Testis (tissue), 3 donors: ENCODE measurements around the gene F13B. TPM values are rescaled to one million over a fixed set of nuclear protein-coding genes. Genes with fewer than 3 reads are reported as not detected.
"Not testable (repeated sequence)": the region's sequence is repeated elsewhere in the genome, so short reads cannot be mapped to it uniquely, and the experiment has no call there.

Experiments used
- DNase-seq: peaks from one replicate; pipeline ENCODE4 v3.0.0-alpha.2; 2019
- H3K27ac ChIP-seq, 2 donors: fragments of 200-600 bp; sonication (generic); one replicate each; pipeline ENCODE4 v1.5.1; 2019
- H3K27me3 ChIP-seq: fragments of 200-600 bp; sonication (generic); one replicate; pipeline ENCODE4 v1.5.1; 2019
- H3K36me3 ChIP-seq: fragments of 200-600 bp; sonication (generic); one replicate; pipeline ENCODE4 v1.5.1; 2017; ENCODE audit warnings: low read depth; ENCODE audit errors: missing control alignments
- H3K4me1 ChIP-seq: fragments of 200-600 bp; sonication (generic); one replicate; pipeline ENCODE4 v1.5.1; 2019
- H3K4me3 ChIP-seq, 2 donors: fragments of 200-600 bp; sonication (generic); one replicate each; pipeline ENCODE4 v1.5.1; 2017 to 2019
- H3K9me3 ChIP-seq: fragments of 200-600 bp; sonication (generic); one replicate; pipeline ENCODE4 v1.5.1; 2017
- CTCF ChIP-seq, 3 experiments: fragments of 450-650 bp in 2 of 3; fragments of 200-600 bp in 1 of 3; sonication (generic) in 1 of 3; IDR thresholded peaks; one replicate each; pipeline ENCODE4 v1.5.1; 2016 to 2019; ENCODE audit warnings: antibody characterized with exemption in 3 of 3, mild to moderate bottlenecking in 2 of 3, moderate library complexity in 1 of 3
- POLR2A ChIP-seq: fragments of 450-650 bp; IDR thresholded peaks from one replicate; pipeline ENCODE4 v1.6.1; 2017; ENCODE audit warnings: antibody characterized with exemption, mild to moderate bottlenecking, moderate library complexity
- WGBS, 2 donors: methylation state at CpG; one replicate each; pipeline ENCODE4 v1.1.5; 2018; 5-methylcytosine and 5-hydroxymethylcytosine counted together
- intact Hi-C: fragments of 100-400 bp; cut with DNase I; formaldehyde crosslinking; loops from one replicate; pipeline ENCODE4 v1.15.1; 2023; ENCODE audit warnings: low total_unique reads
- polyA plus RNA-seq: library from polyadenylated mRNA; stranded (reverse); fragments of 350-450 nt; fragmentation: Illumina TruSeq; extraction: RNeasy Lipid Tissue Mini Kit (QIAGEN cat#74804); gene quantifications from one replicate; pipeline ENCODE4 v1.2.3, GENCODE V29; 2014; ENCODE audit warnings: low read depth, low replicate concordance; ENCODE audit not compliant: insufficient read depth
- total RNA-seq, 2 donors: library from RNA; depleted of rRNA; stranded (reverse); fragments of >200 nt; gene quantifications; one replicate each; pipeline ENCODE4 v1.2.3, GENCODE V29; 2016

The F13B gene
- total and polyA plus RNA-seq, 3 donors from 2014 or later = 0.31 to 0.70 (median 0.31) TPM

DNA sequence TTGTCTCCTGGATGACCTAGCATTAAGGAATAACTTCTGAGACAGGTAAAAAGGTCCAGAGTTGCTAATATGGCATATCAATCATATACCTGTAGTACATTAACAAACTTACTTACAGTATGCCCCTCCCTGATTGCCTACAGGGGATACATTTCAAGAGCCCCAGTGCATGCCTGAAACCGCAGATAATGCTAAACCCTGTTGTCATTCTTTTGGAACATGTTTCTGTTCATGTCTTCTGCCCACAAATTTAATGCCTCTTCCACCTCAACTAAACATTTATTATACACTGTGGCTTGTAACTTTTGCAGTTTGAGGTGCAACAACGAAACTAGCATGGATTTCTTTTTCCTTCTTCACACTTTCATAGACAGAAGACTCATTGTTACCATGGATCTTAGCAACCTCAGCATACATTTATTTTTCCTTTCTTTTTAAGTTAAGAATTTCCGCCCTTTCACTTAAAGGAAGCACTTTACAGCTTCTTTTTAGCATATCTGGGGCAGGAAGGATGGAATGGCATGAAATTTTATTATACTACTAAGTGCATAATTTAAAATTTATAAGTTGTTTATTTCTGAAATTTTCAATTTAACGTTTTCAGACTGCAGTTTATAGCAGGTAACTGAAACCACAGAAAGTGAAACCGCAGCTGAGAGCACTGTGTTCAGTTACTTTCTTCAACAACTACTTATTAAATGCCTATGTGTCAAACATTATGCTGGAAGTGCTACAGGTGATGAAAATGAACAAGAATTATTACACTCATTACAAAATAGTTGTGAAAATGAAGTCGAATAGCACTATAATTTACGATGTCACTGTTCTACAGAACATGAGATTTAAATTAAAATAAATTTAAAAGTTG, 25.3 kb downstream of the F13B start:
- Histone ChIP-seq H3K4me3 (no peak overlapping the region), H3K9me3 (no peaks in the 10 kb centered on the region), H3K27ac (no peak overlapping the region), H3K27me3 (no peaks in the 10 kb centered on the region), H3K36me3 (no peaks in the 10 kb centered on the region), H3K4me1 (no peaks in the 10 kb centered on the region)
- DNase-seq = no peak
- TF ChIP-seq POLR2A = no peak
- TF ChIP-seq CTCF (IDR thresholded peaks at IDR 0.05) = no peak
- intact Hi-C loops = no loop called here
- 74 to 77% methylated on average over 7 of the region's 7 CpGs for WGBS, 2 donors

GRCh38 chr1:197036861-197037260, 30.2 kb downstream of the F13B start:
- DNase-seq = no peak
- H3K4me3 ChIP-seq = no peak overlapping the region
- H3K9me3 ChIP-seq = no peaks in the 10 kb centered on the region
- no peaks in the 10 kb centered on the region for H3K4me1 ChIP-seq
- TF ChIP-seq CTCF (IDR thresholded peaks at IDR 0.05) (no peak), POLR2A (no peak)
- H3K27me3 ChIP-seq = no peaks in the 10 kb centered on the region
- H3K36me3 ChIP-seq = no peaks in the 10 kb centered on the region
- WGBS, 2 donors = 92 to 98% methylated on average over 3 of the region's 3 CpGs
- intact Hi-C loops = no loop called here
- no peak overlapping the region for H3K27ac ChIP-seq

GRCh38 chr1:197034631-197035339, 32.3 kb downstream of the F13B start:
- H3K4me1 ChIP-seq, H3K27ac ChIP-seq, H3K36me3 ChIP-seq, H3K27me3 ChIP-seq, H3K9me3 ChIP-seq, intact Hi-C loops, DNase-seq, H3K4me3 ChIP-seq: not testable (repeated sequence)
- WGBS, 2 donors = 92% methylated on average over 6 of the region's 6 CpGs

GRCh38 chr1:197029749-197030148, 37.3 kb downstream of the F13B start:
- TF ChIP-seq CTCF (IDR thresholded peaks at IDR 0.05) (no peak), POLR2A (no peak)
- Histone ChIP-seq H3K4me1 (no peaks in the 10 kb centered on the region), H3K4me3 (no peak overlapping the region), H3K36me3 (no peaks in the 10 kb centered on the region), H3K9me3 (no peaks in the 10 kb centered on the region), H3K27ac (no peak overlapping the region), H3K27me3 (no peaks in the 10 kb centered on the region)
- intact Hi-C loops = no loop called here
- DNase-seq = no peak

DNA sequence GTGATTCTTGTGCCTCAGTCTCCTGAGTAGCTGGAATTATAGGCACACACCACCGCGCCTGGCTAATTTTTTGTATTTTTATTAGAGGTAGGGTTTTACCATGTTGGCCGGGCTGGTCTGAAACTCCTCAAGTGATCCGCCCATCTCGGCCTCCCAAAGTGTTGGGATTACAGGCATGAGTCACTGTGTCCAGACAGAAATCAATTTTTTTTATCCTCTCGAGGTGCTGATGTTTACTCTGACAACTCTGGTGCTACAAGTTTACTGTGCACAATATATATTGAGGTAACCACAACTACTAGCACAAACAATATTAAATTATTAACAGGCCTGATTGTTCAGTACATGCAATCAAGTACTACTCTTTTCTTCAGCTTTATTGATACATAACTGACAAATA, 39.7 kb downstream of the F13B start:
- intact Hi-C loops = no loop called here
- 92 to 97% methylated on average over 6 of the region's 6 CpGs for WGBS, 2 donors
- Histone ChIP-seq H3K4me1 (no peaks in the 10 kb centered on the region), H3K27me3 (no peaks in the 10 kb centered on the region), H3K4me3 (no peak overlapping the region), H3K9me3 (no peaks in the 10 kb centered on the region), H3K36me3 (no peaks in the 10 kb centered on the region), H3K27ac (no peak overlapping the region)
- DNase-seq = no peak
- TF ChIP-seq POLR2A (no peak), CTCF (IDR thresholded peaks at IDR 0.05) (no peak)
